ENCODE results near the gene SMARCD1. TPM values are rescaled to one million over a fixed set of nuclear protein-coding genes. Genes with fewer than 3 reads are reported as not detected.

The SMARCD1 gene
- total RNA-seq, 4 donors from 2014 or later = 4.1 to 54.6 (median 39.6) TPM

- Histone ChIP-seq H3K27ac (peak overlapping the region; percentile 70 to 92), H3K4me3 (peak overlapping the region in 1 of 2 donors; percentile 22), H3K27me3 (no peaks in the 10 kb centered on the region), H3K9me3 (no peaks in the 10 kb centered on the region), H3K36me3 (no peaks in the 10 kb centered on the region), H3K4me1 (peaks cover 3 to 13% of the 10 kb centered on the region in 2 donors)
- TF ChIP-seq CTCF (IDR thresholded peaks at IDR 0.05) = no peak
- TF ChIP-seq POLR2A (IDR thresholded peaks at IDR 0.05) = no peak
- intact Hi-C loops (cut with DNase I; ENCODE audit: low total_unique reads) = no loop called here
- no peak for DNase-seq
These were observed 26.2 kb downstream of the SMARCD1 start for GRCh38 chr12:50111395-50111692.

GRCh38 chr12:50111693-50112455 is 26.7 kb downstream of the SMARCD1 start, which contains the start of gene COX14:
TSS of gene COX14 (plus strand) at chr12:50112236. CDS start at chr12:50120044, 7,808 bp downstream.
- intact Hi-C loops (cut with DNase I; ENCODE audit: low total_unique reads) = no loop called here
- peak within 1 kb of the TSS; percentile 70 to 74 for H3K4me3 ChIP-seq
- TF ChIP-seq CTCF (IDR thresholded peaks at IDR 0.05) (peak; percentile 87 to 97 (median 92)), POLR2A (IDR thresholded peaks at IDR 0.05) (peak; percentile 86 to 93)
- peak; percentile 99 for DNase-seq
- H3K27ac ChIP-seq = peak within 1 kb of the TSS; percentile 84 to 92
- H3K9me3 ChIP-seq = no peaks in the 10 kb centered on the region
- H3K4me1 ChIP-seq = peaks cover 3 to 15% of the 10 kb centered on the region in 2 donors
- no peaks in the 10 kb centered on the region for H3K27me3 ChIP-seq
- H3K36me3 ChIP-seq = no peaks in the 10 kb centered on the region

GRCh38 chr12:50112456-50113218 is 27.5 kb downstream of the SMARCD1 start:
- TF ChIP-seq CTCF (IDR thresholded peaks at IDR 0.05) = no peak
- TF ChIP-seq POLR2A (IDR thresholded peaks at IDR 0.05) = no peak
- DNase-seq = no peak
- intact Hi-C loops (cut with DNase I; ENCODE audit: low total_unique reads) = no loop called here

GRCh38 chr12:50117057-50117622 is 32.0 kb downstream of the SMARCD1 start:
- Histone ChIP-seq H3K27me3 (no peaks in the 10 kb centered on the region), H3K27ac (peak overlapping the region in 1 of 2 donors; percentile 21), H3K9me3 (no peaks in the 10 kb centered on the region), H3K4me3 (no peak overlapping the region), H3K36me3 (no peaks in the 10 kb centered on the region), H3K4me1 (peaks cover 3 to 10% of the 10 kb centered on the region in 2 donors)
- DNase-seq = no peak
- intact Hi-C loops (cut with DNase I; ENCODE audit: low total_unique reads) = no loop called here
- TF ChIP-seq CTCF (IDR thresholded peaks at IDR 0.05) = no peak
- no peak for TF ChIP-seq POLR2A (IDR thresholded peaks at IDR 0.05)

More at GRCh38 chr12:50112456-50113218, 27.5 kb downstream of the SMARCD1 start:
- Histone ChIP-seq H3K36me3 (no peaks in the 10 kb centered on the region), H3K4me1 (peaks cover 3 to 16% of the 10 kb centered on the region in 2 donors), H3K4me3 (peak overlapping the region; percentile 70 to 74), H3K9me3 (no peaks in the 10 kb centered on the region), H3K27me3 (no peaks in the 10 kb centered on the region), H3K27ac (peak overlapping the region; percentile 84 to 92)
